OCI-LY3 (cell line): ENCODE measurements around the gene CYP27B1.

Experiments used
- CTCF ChIP-seq: fragments of 200-600, 300-600 bp; sonication (generic); IDR thresholded peaks from 2 replicates; pipeline ENCODE4 v1.5.1; 2014; ENCODE audit warnings: antibody characterized with exemption, low read length, low read depth
- EZH2phosphoT487 ChIP-seq: fragments of 200-600 bp; shearing (Covaris generic); IDR thresholded peaks from 2 replicates; pipeline ENCODE4 v1.6.1; 2018; ENCODE audit warnings: antibody characterized with exemption, mixed run types, low read depth

- TF ChIP-seq CTCF (no peak), EZH2phosphoT487 (no peak)
Observed at GRCh38 chr12:57726884-57727757, 39.8 kb downstream of the CYP27B1 start.
